ENCODE results near the gene IKZF4.
"Not testable (repeated sequence)": the region's sequence is repeated elsewhere in the genome, so short reads cannot be mapped to it uniquely, and the experiment has no call there.

Gene IKZF4

GRCh38 chr12:56001487-56002100, 19.2 kb upstream of the IKZF4 start:
- Histone ChIP-seq H4K20me1 (ENCODE audit: insufficient read depth, low read length) (no peaks in the 10 kb centered on the region), H3F3A (ENCODE audit: insufficient read depth, low read length) (no peaks in the 10 kb centered on the region), H3K27me3 (ENCODE audit: insufficient read depth, low read length) (no peaks in the 10 kb centered on the region), H3K4me1 (ENCODE audit: insufficient read depth, low read length, severe bottlenecking) (peaks cover 7% of the 10 kb centered on the region), H3K9me2 (ENCODE audit: low read depth, low read length) (no peaks in the 10 kb centered on the region), H3K9me3 (ENCODE audit: low read length) (no peaks in the 10 kb centered on the region), H3K9ac (ENCODE audit: low read length) (no peak overlapping the region), H3K4me2 (ENCODE audit: low read length) (no peak overlapping the region), H3K4me3 (ENCODE audit: low read depth, low read length, poor library complexity, severe bottlenecking) (no peak overlapping the region), H3K79me2 (ENCODE audit: insufficient read depth, low read length) (no peaks in the 10 kb centered on the region), H3K27ac (ENCODE audit: low read depth, low read length, poor library complexity, severe bottlenecking) (no peak overlapping the region), H2AFZ (ENCODE audit: low read length) (no peak overlapping the region), H3K36me3 (ENCODE audit: insufficient read depth, low read length) (no peaks in the 10 kb centered on the region; the same call in 1 of the 2 replicates)
- no peak for TF ChIP-seq EZH2 (IDR thresholded peaks at IDR 0.05; ENCODE audit: borderline replicate concordance, low read length)
- TF ChIP-seq, protein P1, sequence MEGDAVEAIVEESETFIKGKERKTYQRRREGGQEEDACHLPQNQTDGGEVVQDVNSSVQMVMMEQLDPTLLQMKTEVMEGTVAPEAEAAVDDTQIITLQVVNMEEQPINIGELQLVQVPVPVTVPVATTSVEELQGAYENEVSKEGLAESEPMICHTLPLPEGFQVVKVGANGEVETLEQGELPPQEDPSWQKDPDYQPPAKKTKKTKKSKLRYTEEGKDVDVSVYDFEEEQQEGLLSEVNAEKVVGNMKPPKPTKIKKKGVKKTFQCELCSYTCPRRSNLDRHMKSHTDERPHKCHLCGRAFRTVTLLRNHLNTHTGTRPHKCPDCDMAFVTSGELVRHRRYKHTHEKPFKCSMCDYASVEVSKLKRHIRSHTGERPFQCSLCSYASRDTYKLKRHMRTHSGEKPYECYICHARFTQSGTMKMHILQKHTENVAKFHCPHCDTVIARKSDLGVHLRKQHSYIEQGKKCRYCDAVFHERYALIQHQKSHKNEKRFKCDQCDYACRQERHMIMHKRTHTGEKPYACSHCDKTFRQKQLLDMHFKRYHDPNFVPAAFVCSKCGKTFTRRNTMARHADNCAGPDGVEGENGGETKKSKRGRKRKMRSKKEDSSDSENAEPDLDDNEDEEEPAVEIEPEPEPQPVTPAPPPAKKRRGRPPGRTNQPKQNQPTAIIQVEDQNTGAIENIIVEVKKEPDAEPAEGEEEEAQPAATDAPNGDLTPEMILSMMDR (IDR thresholded peaks at IDR 0.05; ENCODE audit: low read length) = no peak

DNA sequence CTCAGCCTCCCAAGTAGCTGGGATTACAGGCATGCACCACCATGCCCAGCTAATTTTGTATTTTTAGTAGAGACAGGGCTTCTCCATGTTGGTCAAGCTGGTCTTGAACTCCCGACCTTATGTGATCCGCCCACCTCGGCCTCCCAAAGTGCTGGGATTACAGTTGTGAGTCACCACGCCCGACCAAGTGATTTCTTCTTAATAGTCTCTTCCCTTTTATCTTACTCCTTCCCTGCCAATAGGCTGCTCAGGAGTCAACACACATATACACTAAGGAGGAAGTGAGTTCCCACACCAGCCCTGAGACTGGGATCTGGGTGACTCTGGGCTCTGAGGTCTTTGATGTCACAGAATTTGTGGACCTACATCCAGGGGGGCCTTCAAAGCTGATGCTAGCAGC, 17.5 kb upstream of the IKZF4 start:
- H3F3A ChIP-seq (ENCODE audit: insufficient read depth, low read length); H3K4me2 ChIP-seq (ENCODE audit: low read length); H3K27ac ChIP-seq (ENCODE audit: low read depth, low read length, poor library complexity, severe bottlenecking); H3K36me3 ChIP-seq (ENCODE audit: insufficient read depth, low read length); H4K20me1 ChIP-seq (ENCODE audit: insufficient read depth, low read length); H3K9me3 ChIP-seq (ENCODE audit: low read length); H3K27me3 ChIP-seq (ENCODE audit: insufficient read depth, low read length); H3K79me2 ChIP-seq (ENCODE audit: insufficient read depth, low read length); H2AFZ ChIP-seq (ENCODE audit: low read length); H3K9ac ChIP-seq (ENCODE audit: low read length); H3K4me3 ChIP-seq (ENCODE audit: low read depth, low read length, poor library complexity, severe bottlenecking); H3K9me2 ChIP-seq (ENCODE audit: low read depth, low read length): not testable (repeated sequence)
- peaks cover 12% of the 10 kb centered on the region for H3K4me1 ChIP-seq (ENCODE audit: insufficient read depth, low read length, severe bottlenecking)

GRCh38 chr12:56004211-56004610, 16.6 kb upstream of the IKZF4 start:
- no peak for TF ChIP-seq EZH2 (IDR thresholded peaks at IDR 0.05; ENCODE audit: borderline replicate concordance, low read length)
- TF ChIP-seq, protein P1 (IDR thresholded peaks at IDR 0.05; ENCODE audit: low read length) = no peak
- H4K20me1 ChIP-seq (ENCODE audit: insufficient read depth, low read length) = no peaks in the 10 kb centered on the region
- H3K4me1 ChIP-seq (ENCODE audit: insufficient read depth, low read length, severe bottlenecking) = peaks cover 12% of the 10 kb centered on the region
- no peak overlapping the region for H3K4me2 ChIP-seq (ENCODE audit: low read length)
- H3K27me3 ChIP-seq (ENCODE audit: insufficient read depth, low read length) = no peaks in the 10 kb centered on the region
- H2AFZ ChIP-seq (ENCODE audit: low read length) = no peak overlapping the region
- H3K9me3 ChIP-seq (ENCODE audit: low read length) = no peaks in the 10 kb centered on the region
- no peaks in the 10 kb centered on the region for H3F3A ChIP-seq (ENCODE audit: insufficient read depth, low read length)
- H3K27ac ChIP-seq (ENCODE audit: low read depth, low read length, poor library complexity, severe bottlenecking) = no peak overlapping the region
- H3K36me3 ChIP-seq (ENCODE audit: insufficient read depth, low read length) = no peaks in the 10 kb centered on the region; the same call in 1 of the 2 replicates
- H3K79me2 ChIP-seq (ENCODE audit: insufficient read depth, low read length) = no peaks in the 10 kb centered on the region
- no peaks in the 10 kb centered on the region for H3K9me2 ChIP-seq (ENCODE audit: low read depth, low read length)
- H3K4me3 ChIP-seq (ENCODE audit: low read depth, low read length, poor library complexity, severe bottlenecking) = no peak overlapping the region
- no peak overlapping the region for H3K9ac ChIP-seq (ENCODE audit: low read length)
